Measurements from ENCODE around the gene INPP5E.
A peak's percentile ranks its signal among the peaks of the same experiment; 100 is the strongest.
"Not testable (repeated sequence)": the region's sequence is repeated elsewhere in the genome, so short reads cannot be mapped to it uniquely, and the experiment has no call there.

INPP5E gene

DNA sequence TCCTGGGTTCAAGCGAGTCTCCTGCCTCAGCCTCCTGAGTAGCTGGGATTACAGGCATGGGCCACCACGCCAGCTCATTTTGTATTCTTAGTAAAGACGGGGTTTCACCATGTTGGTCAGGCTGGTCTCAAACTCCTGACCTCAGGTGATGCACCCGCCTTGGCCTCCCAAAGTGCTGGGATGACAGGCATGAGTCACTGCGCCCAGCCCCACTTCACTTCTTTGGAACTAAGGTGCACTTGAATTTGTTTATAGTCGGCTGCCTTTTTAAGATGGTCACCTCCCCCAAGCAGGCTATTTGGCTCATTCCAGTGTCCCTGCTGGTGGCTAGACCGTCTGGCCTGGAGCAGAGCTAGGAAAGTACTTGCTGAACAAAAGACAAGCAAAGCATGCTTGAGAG lies 14.3 kb downstream of the INPP5E start:
- H3K14ac ChIP-seq (ENCODE audit: low read length); H2BK5ac ChIP-seq (ENCODE audit: low read depth, low read length, poor library complexity); H3K9ac ChIP-seq (ENCODE audit: low read length); H3K23ac ChIP-seq (ENCODE audit: low read length); H3K9me3 ChIP-seq (ENCODE audit: insufficient read depth, low read depth, low read length); H4K8ac ChIP-seq (ENCODE audit: low read depth, low read length); H3K4me3 ChIP-seq (ENCODE audit: low read depth, low read length); H3K27ac ChIP-seq (ENCODE audit: low read depth, low read length); H3K4ac ChIP-seq (ENCODE audit: low read depth, low read length); H4K91ac ChIP-seq (ENCODE audit: low read depth, low read length); H2AFZ ChIP-seq (ENCODE audit: insufficient read depth, low read length, poor library complexity); H3K4me1 ChIP-seq (ENCODE audit: control insufficient read depth in 1 of 2, insufficient read depth in 2 of 2, low read length in 2 of 2); H2AK5ac ChIP-seq (ENCODE audit: low read length); H4K12ac ChIP-seq (ENCODE audit: low read depth, low read length); H3K18ac ChIP-seq (ENCODE audit: low read length); H3K27me3 ChIP-seq (ENCODE audit: insufficient read depth, low read length); H2BK120ac ChIP-seq (ENCODE audit: insufficient read depth, low read length, poor library complexity); H3K79me1 ChIP-seq (ENCODE audit: low read length); H3K4me2 ChIP-seq (ENCODE audit: low read length); H3K79me2 ChIP-seq (ENCODE audit: control insufficient read depth, insufficient read depth, low read length, poor library complexity); H2BK12ac ChIP-seq (ENCODE audit: low read length): not testable (repeated sequence)
- no CpG with 5 or more reads among the region's 7 CpGs for WGBS (ENCODE audit: extremely low coverage, insufficient coverage, insufficient read length)
- DNase-seq, result peak; percentile 42 to 59
- H3K36me3 ChIP-seq (ENCODE audit: control insufficient read depth in 1 of 2, insufficient read depth in 2 of 2, low read length in 2 of 2), result peaks cover 62 to 66% of the 10 kb centered on the region in 2 experiments

DNA sequence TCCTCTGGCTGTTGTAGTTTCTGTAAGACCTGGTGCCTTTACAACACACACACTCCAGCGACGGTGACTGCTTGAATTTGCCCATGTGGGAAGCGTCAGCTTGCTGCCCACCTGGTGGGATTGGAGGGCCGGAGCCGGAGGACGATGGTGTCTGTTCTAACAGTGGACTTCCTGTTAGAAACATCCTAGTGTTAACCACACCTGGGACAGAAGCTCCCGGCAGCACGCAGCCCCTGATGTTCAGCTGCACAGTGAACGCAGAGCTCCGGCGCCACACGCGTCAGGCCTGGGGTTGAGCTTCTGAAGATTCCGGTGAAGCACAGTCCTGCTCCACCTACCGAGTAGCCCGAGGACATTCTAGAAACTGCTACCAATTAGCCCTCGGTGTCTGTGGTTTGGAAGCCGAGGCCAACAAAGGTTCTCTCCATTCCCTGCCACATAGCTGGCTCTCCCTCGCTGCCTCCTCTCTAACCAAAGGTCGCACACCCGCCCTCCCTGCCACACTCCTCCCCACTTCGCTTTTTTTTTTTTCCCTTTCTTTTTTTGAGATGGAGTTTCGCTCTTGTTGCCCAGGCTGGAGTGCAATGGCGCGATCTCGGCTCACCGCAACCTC lies 14.8 kb downstream of the INPP5E start:
- Histone ChIP-seq H3K18ac (ENCODE audit: low read length) (no peak overlapping the region), H2BK5ac (ENCODE audit: low read depth, low read length, poor library complexity) (no peak overlapping the region), H4K8ac (ENCODE audit: low read depth, low read length) (no peak overlapping the region), H2BK120ac (ENCODE audit: insufficient read depth, low read length, poor library complexity) (no peak overlapping the region), H3K14ac (ENCODE audit: low read length) (no peak overlapping the region), H2AK5ac (ENCODE audit: low read length) (no peak overlapping the region), H3K23ac (ENCODE audit: low read length) (no peak overlapping the region), H3K79me1 (ENCODE audit: low read length) (no peaks in the 10 kb centered on the region), H3K36me3 (ENCODE audit: control insufficient read depth in 1 of 2, insufficient read depth in 2 of 2, low read length in 2 of 2) (peaks cover 58 to 64% of the 10 kb centered on the region in 2 experiments), H3K9me3 (ENCODE audit: insufficient read depth, low read depth, low read length) (peaks cover 2% of the 10 kb centered on the region), H2AFZ (ENCODE audit: insufficient read depth, low read length, poor library complexity) (no peak overlapping the region), H4K12ac (ENCODE audit: low read depth, low read length) (no peak overlapping the region), H3K4me2 (ENCODE audit: low read length) (no peak overlapping the region), H3K27me3 (ENCODE audit: insufficient read depth, low read length) (no peaks in the 10 kb centered on the region), H3K4ac (ENCODE audit: low read depth, low read length) (no peak overlapping the region), H4K91ac (ENCODE audit: low read depth, low read length) (no peak overlapping the region), H2BK12ac (ENCODE audit: low read length) (no peak overlapping the region), H3K27ac (ENCODE audit: low read depth, low read length) (no peak overlapping the region), H3K79me2 (ENCODE audit: control insufficient read depth, insufficient read depth, low read length, poor library complexity) (no peaks in the 10 kb centered on the region), H3K4me3 (ENCODE audit: low read depth, low read length) (no peak overlapping the region), H3K9ac (ENCODE audit: low read length) (no peak overlapping the region), H3K4me1 (ENCODE audit: control insufficient read depth in 1 of 2, insufficient read depth in 2 of 2, low read length in 2 of 2) (peaks cover 0 to 2% of the 10 kb centered on the region in 2 experiments)
- DNase-seq, result peak in 1 of 2 donors; percentile 29
- WGBS (ENCODE audit: extremely low coverage, insufficient coverage, insufficient read length), result no CpG with 5 or more reads among the region's 27 CpGs

DNA sequence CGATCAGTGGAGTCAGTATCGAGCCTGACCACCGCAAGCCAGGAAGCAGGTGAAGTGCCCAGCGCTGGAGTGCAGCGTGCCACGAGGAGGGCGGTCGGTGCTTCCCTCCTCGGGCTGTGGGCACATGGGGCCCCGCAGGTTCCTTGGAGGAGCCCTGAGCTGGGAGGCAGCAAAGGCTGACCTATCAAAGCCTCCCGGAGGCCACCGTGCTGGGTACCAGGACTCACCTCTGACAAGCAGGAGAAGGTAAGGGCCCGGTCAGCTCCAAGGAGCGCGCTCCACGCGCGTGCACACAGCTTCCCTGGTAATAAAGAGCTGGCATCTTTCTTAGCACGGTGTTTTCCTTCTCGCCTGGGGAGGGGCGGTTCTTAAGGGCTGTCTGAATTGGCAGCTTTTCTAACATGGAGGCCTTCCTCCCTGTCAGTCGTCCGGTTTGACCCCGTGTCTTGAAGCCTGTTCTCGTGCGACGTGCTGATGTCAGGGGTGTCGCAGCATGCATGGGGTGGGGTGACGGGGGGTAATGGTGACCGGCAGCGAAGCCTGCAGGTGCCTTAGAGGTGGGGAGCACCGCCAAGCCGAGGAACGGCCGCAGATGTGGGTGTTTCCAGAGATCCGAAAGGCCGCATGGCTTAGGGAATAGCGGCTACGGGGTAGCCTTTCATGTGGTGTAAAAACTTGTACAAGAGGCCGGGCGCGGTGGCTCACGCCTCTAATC lies 16.1 kb downstream of the INPP5E start:
- Histone ChIP-seq H2BK5ac (ENCODE audit: low read depth, low read length, poor library complexity) (no peak overlapping the region), H3K9me3 (ENCODE audit: insufficient read depth, low read depth, low read length) (peaks cover 2% of the 10 kb centered on the region), H2AFZ (ENCODE audit: insufficient read depth, low read length, poor library complexity) (no peak overlapping the region), H3K27ac (ENCODE audit: low read depth, low read length) (no peak overlapping the region), H3K14ac (ENCODE audit: low read length) (no peak overlapping the region), H3K23ac (ENCODE audit: low read length) (no peak overlapping the region), H3K18ac (ENCODE audit: low read length) (no peak overlapping the region), H4K8ac (ENCODE audit: low read depth, low read length) (no peak overlapping the region), H2BK120ac (ENCODE audit: insufficient read depth, low read length, poor library complexity) (no peak overlapping the region), H3K27me3 (ENCODE audit: insufficient read depth, low read length) (no peaks in the 10 kb centered on the region), H3K4ac (ENCODE audit: low read depth, low read length) (no peak overlapping the region), H3K36me3 (ENCODE audit: control insufficient read depth in 1 of 2, insufficient read depth in 2 of 2, low read length in 2 of 2) (peaks cover 55 to 61% of the 10 kb centered on the region in 2 experiments), H3K79me1 (ENCODE audit: low read length) (no peaks in the 10 kb centered on the region), H3K9ac (ENCODE audit: low read length) (no peak overlapping the region), H4K12ac (ENCODE audit: low read depth, low read length) (no peak overlapping the region), H3K79me2 (ENCODE audit: control insufficient read depth, insufficient read depth, low read length, poor library complexity) (no peaks in the 10 kb centered on the region), H3K4me3 (ENCODE audit: low read depth, low read length) (no peak overlapping the region), H4K91ac (ENCODE audit: low read depth, low read length) (no peak overlapping the region), H3K4me1 (ENCODE audit: control insufficient read depth in 1 of 2, insufficient read depth in 2 of 2, low read length in 2 of 2) (peaks cover 0 to 2% of the 10 kb centered on the region in 2 experiments), H3K4me2 (ENCODE audit: low read length) (no peak overlapping the region), H2BK12ac (ENCODE audit: low read length) (no peak overlapping the region), H2AK5ac (ENCODE audit: low read length) (no peak overlapping the region)
- no peak for DNase-seq
- no CpG with 5 or more reads among the region's 43 CpGs for WGBS (ENCODE audit: extremely low coverage, insufficient coverage, insufficient read length)

DNA sequence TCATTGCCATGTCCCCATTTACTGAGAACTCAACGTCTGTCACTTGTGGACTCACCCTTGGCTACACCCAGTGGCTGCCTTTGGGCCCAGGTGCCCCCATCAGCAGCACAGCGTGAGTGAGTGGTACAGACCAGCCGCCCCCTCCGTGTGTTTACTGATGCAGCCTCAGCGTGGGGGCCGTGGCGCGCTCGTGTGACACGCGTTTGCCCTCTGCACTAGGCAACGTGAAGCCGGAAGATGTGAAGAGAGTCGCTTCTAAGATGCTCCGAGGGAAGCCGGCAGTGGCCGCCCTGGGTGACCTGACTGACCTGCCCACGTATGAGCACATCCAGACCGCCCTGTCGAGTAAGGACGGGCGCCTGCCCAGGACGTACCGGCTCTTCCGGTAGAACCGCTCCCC lies 16.8 kb downstream of the INPP5E start:
- no peak overlapping the region for H3K14ac ChIP-seq (ENCODE audit: low read length)
- no peak overlapping the region for H2BK120ac ChIP-seq (ENCODE audit: insufficient read depth, low read length, poor library complexity)
- H3K27me3 ChIP-seq (ENCODE audit: insufficient read depth, low read length), result no peaks in the 10 kb centered on the region
- no peak overlapping the region for H3K4ac ChIP-seq (ENCODE audit: low read depth, low read length)
- no peak overlapping the region for H4K91ac ChIP-seq (ENCODE audit: low read depth, low read length)
- H4K12ac ChIP-seq (ENCODE audit: low read depth, low read length), result no peak overlapping the region
- WGBS (ENCODE audit: extremely low coverage, insufficient coverage, insufficient read length), result no CpG with 5 or more reads among the region's 26 CpGs
- H3K79me2 ChIP-seq (ENCODE audit: control insufficient read depth, insufficient read depth, low read length, poor library complexity), result no peaks in the 10 kb centered on the region
- H3K9ac ChIP-seq (ENCODE audit: low read length), result no peak overlapping the region
- no peak for DNase-seq
- H3K18ac ChIP-seq (ENCODE audit: low read length), result no peak overlapping the region
- peaks cover 62 to 68% of the 10 kb centered on the region in 2 experiments for H3K36me3 ChIP-seq (ENCODE audit: control insufficient read depth in 1 of 2, insufficient read depth in 2 of 2, low read length in 2 of 2)
- H2AK5ac ChIP-seq (ENCODE audit: low read length), result no peak overlapping the region
- H3K4me2 ChIP-seq (ENCODE audit: low read length), result no peak overlapping the region
- no peak overlapping the region for H2AFZ ChIP-seq (ENCODE audit: insufficient read depth, low read length, poor library complexity)
- H3K4me3 ChIP-seq (ENCODE audit: low read depth, low read length), result no peak overlapping the region
- no peak overlapping the region for H3K27ac ChIP-seq (ENCODE audit: low read depth, low read length)
- H4K8ac ChIP-seq (ENCODE audit: low read depth, low read length), result no peak overlapping the region
- peaks cover 4% of the 10 kb centered on the region for H3K9me3 ChIP-seq (ENCODE audit: insufficient read depth, low read depth, low read length)
- no peak overlapping the region for H2BK5ac ChIP-seq (ENCODE audit: low read depth, low read length, poor library complexity)
- no peak overlapping the region for H3K23ac ChIP-seq (ENCODE audit: low read length)
- no peak overlapping the region for H2BK12ac ChIP-seq (ENCODE audit: low read length)
- H3K4me1 ChIP-seq (ENCODE audit: control insufficient read depth in 1 of 2, insufficient read depth in 2 of 2, low read length in 2 of 2), result peaks cover 0 to 2% of the 10 kb centered on the region in 2 experiments
- no peaks in the 10 kb centered on the region for H3K79me1 ChIP-seq (ENCODE audit: low read length)
